Measurements from ENCODE around the gene TUBB2A. TPM values are rescaled to one million over a fixed set of nuclear protein-coding genes. Genes with fewer than 3 reads are reported as not detected.
"Not testable (repeated sequence)": the region's sequence is repeated elsewhere in the genome, so short reads cannot be mapped to it uniquely, and the experiment has no call there.

TUBB2A gene
- total RNA-seq, 1 experiment from 2014 or later = 33.3 TPM

DNA sequence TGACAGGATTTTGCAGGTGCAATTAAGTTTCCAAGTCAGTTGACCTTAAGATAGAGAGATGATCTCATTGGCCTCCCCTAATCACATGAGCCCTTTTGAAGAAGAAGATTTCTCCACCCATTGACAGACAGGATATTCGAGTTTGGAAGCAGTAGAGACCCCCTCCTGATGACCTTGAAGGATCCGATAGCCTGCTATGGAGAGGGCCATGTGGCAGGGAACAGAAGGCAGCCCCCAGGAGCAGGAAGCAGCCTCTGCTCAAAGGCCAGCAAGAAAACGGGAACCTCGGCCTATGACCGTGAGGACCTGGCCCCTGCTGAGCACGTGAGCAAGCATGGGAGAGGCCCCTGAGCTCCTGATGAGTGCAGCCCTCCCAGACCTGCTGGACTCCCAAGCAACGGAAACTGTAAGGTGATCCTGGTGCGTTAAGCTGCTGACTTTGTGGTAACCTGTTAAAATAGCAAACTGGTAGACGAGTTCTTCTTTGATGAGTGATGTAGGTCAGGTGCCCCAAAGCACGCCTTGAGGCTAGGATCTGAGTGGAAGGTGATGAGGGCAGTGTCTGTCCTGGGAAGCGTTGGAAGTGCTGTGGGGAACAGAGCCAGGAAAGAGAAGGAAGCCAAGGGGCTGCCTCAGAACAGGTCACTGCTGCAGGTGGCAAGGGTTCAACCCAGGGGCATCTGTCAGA lies 18.5 kb upstream of the TUBB2A start:
- H3K27ac ChIP-seq (ENCODE audit: low read length) = no peak overlapping the region
- ATAC-seq = no peak
- intact Hi-C loops (cut with micrococcal nuclease; ENCODE audit: unreplicated experiment) = no loop called here
- DNase-seq (ENCODE audit: low read depth, low spot score) = no peak
- ChIA-PET POLR2A (no interaction called here), CTCF (interaction anchor here (0.8 kb wide), 1 partner anchor 63 kb away, joined by 3 read pairs; no protein-coding TSS in a partner anchor)
- H3K36me3 ChIP-seq (ENCODE audit: control insufficient read depth, insufficient read depth, low read length) = no peaks in the 10 kb centered on the region
- H3K27me3 ChIP-seq (ENCODE audit: control insufficient read depth, insufficient read depth, low read length) = no peaks in the 10 kb centered on the region
- in situ Hi-C loops (cut with HindIII; ENCODE audit: low pct_unique_long_range_greater_than_20kb, low sequenced_read_pairs) = no loop called here
- H3K9me3 ChIP-seq (ENCODE audit: control insufficient read depth, insufficient read depth, low read depth, low read length) = no peaks in the 10 kb centered on the region
- no peaks in the 10 kb centered on the region for H3K4me1 ChIP-seq (ENCODE audit: control insufficient read depth, insufficient read depth, low read length)
- TF ChIP-seq, protein P1, sequence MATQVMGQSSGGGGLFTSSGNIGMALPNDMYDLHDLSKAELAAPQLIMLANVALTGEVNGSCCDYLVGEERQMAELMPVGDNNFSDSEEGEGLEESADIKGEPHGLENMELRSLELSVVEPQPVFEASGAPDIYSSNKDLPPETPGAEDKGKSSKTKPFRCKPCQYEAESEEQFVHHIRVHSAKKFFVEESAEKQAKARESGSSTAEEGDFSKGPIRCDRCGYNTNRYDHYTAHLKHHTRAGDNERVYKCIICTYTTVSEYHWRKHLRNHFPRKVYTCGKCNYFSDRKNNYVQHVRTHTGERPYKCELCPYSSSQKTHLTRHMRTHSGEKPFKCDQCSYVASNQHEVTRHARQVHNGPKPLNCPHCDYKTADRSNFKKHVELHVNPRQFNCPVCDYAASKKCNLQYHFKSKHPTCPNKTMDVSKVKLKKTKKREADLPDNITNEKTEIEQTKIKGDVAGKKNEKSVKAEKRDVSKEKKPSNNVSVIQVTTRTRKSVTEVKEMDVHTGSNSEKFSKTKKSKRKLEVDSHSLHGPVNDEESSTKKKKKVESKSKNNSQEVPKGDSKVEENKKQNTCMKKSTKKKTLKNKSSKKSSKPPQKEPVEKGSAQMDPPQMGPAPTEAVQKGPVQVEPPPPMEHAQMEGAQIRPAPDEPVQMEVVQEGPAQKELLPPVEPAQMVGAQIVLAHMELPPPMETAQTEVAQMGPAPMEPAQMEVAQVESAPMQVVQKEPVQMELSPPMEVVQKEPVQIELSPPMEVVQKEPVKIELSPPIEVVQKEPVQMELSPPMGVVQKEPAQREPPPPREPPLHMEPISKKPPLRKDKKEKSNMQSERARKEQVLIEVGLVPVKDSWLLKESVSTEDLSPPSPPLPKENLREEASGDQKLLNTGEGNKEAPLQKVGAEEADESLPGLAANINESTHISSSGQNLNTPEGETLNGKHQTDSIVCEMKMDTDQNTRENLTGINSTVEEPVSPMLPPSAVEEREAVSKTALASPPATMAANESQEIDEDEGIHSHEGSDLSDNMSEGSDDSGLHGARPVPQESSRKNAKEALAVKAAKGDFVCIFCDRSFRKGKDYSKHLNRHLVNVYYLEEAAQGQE (IDR thresholded peaks at IDR 0.05; ENCODE audit: insufficient read depth in 1 of 2, low read depth in 2 of 2, low read length in 1 of 2) = no peak
- TF ChIP-seq SIN3A (IDR thresholded peaks at IDR 0.05; ENCODE audit: borderline replicate concordance, insufficient read depth, low read depth, low read length) (no peak), TCF7L2 (IDR thresholded peaks at IDR 0.05; ENCODE audit: low read depth, low read length) (no peak), POLR2AphosphoS5 (IDR thresholded peaks at IDR 0.05; ENCODE audit: low read depth, low read length) (no peak)
- TF ChIP-seq, protein P2, sequence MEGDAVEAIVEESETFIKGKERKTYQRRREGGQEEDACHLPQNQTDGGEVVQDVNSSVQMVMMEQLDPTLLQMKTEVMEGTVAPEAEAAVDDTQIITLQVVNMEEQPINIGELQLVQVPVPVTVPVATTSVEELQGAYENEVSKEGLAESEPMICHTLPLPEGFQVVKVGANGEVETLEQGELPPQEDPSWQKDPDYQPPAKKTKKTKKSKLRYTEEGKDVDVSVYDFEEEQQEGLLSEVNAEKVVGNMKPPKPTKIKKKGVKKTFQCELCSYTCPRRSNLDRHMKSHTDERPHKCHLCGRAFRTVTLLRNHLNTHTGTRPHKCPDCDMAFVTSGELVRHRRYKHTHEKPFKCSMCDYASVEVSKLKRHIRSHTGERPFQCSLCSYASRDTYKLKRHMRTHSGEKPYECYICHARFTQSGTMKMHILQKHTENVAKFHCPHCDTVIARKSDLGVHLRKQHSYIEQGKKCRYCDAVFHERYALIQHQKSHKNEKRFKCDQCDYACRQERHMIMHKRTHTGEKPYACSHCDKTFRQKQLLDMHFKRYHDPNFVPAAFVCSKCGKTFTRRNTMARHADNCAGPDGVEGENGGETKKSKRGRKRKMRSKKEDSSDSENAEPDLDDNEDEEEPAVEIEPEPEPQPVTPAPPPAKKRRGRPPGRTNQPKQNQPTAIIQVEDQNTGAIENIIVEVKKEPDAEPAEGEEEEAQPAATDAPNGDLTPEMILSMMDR (IDR thresholded peaks at IDR 0.05) = no peak
- no peak overlapping the region for H3K4me3 ChIP-seq (ENCODE audit: low read depth in 2 of 2, low read length in 2 of 2)
- no TSS peak for BruUV-seq (replicated peaks)

DNA sequence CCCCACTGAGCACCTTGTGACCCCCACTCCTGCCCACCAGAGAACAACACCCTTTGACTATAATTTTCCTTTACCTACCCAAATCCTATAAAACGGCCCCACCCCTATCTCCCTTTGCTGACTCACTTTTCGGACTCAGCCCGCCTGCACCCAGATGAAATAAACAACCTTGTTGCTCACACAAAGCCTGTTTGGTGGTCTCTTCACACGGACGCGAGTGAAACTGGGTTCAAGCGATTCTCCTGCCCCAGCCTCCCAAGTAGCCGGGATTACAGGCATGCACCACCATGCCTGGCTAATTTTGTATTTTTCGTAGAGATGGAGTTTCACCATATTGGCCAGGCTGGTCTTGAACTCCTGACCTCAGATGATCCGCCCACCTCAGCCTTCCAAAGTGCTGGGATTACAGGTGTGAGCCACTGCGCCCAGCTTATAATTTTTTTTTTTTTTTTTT lies 16.3 kb upstream of the TUBB2A start:
- DNase-seq (ENCODE audit: low read depth, low spot score); in situ Hi-C loops (cut with HindIII; ENCODE audit: low pct_unique_long_range_greater_than_20kb, low sequenced_read_pairs); H3K4me3 ChIP-seq (ENCODE audit: low read depth in 2 of 2, low read length in 2 of 2); H3K27ac ChIP-seq (ENCODE audit: low read length); H3K27me3 ChIP-seq (ENCODE audit: control insufficient read depth, insufficient read depth, low read length); ATAC-seq; CTCF ChIA-PET; H3K36me3 ChIP-seq (ENCODE audit: control insufficient read depth, insufficient read depth, low read length); H3K9me3 ChIP-seq (ENCODE audit: control insufficient read depth, insufficient read depth, low read depth, low read length); BruUV-seq (replicated peaks); intact Hi-C loops (cut with micrococcal nuclease; ENCODE audit: unreplicated experiment); H3K4me1 ChIP-seq (ENCODE audit: control insufficient read depth, insufficient read depth, low read length): not testable (repeated sequence)
- POLR2A ChIA-PET = interaction anchor here (0.7 kb wide), 1 partner anchor 57 kb away, joined by 4 read pairs; no protein-coding TSS in a partner anchor

DNA sequence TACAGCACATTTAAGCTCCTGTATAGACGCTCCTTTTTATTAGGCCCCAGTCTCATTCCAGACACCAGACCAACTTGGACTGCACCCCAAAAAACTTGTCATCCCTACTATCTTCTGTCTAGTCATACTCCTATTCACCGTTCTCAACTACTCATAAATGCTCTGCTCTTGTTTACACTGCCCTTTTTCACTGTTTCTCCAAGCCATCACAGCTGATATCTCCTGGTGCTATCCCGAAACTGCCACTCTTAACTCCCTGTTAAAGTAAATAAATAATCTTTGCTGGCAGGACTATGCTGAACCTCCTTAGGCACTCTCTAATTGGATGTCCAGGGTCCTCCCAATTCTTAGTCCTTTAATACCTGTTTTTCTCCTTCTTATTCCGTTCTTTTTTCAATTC lies 15.4 kb upstream of the TUBB2A start:
- in situ Hi-C loops (cut with HindIII; ENCODE audit: low pct_unique_long_range_greater_than_20kb, low sequenced_read_pairs); CTCF ChIA-PET; ATAC-seq; BruUV-seq (replicated peaks); H3K36me3 ChIP-seq (ENCODE audit: control insufficient read depth, insufficient read depth, low read length); POLR2A ChIA-PET; H3K4me1 ChIP-seq (ENCODE audit: control insufficient read depth, insufficient read depth, low read length); H3K4me3 ChIP-seq (ENCODE audit: low read depth in 2 of 2, low read length in 2 of 2); intact Hi-C loops (cut with micrococcal nuclease; ENCODE audit: unreplicated experiment); H3K27me3 ChIP-seq (ENCODE audit: control insufficient read depth, insufficient read depth, low read length); H3K9me3 ChIP-seq (ENCODE audit: control insufficient read depth, insufficient read depth, low read depth, low read length); H3K27ac ChIP-seq (ENCODE audit: low read length); DNase-seq (ENCODE audit: low read depth, low spot score): not testable (repeated sequence)

DNA sequence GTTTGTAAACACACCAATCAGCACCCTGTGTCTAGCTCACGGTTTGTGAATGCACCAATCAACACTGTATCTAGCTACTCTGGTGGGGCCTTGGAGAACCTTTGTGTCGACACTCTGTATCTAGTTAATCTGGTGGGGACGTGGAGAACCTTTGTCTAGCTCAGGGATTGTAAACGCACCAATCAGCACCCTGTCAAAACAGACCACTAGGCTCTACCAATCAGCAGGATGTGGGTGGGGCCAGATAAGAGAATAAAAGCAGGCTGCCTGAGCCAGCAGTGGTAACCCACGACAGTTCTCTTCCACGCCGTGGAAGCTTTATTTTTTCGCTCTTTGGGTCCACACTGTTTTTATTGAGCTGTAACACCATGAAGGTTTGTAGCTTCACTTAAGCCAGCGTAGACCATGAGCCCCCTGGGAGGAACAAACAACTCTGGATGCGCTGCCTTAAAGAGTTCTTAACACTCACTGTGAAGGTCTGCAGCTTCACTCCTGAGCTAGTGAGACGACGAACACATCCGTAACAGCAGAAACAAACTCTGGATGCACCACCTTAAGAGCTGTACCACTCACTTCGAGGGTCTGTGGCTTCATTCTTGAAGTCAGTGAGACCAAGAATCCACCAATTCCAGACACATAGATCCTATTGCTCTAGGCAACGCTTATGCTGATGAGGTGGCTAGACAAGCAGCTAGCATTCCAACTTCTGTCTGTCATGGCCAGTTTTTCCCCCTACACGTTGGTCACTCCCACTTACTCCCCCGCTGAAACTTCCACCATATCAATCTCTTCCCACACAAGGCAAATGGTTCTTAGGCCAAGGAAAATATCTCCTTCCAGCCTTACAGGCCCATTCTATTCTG lies 14.2 kb upstream of the TUBB2A start:
- H3K9me3 ChIP-seq (ENCODE audit: control insufficient read depth, insufficient read depth, low read depth, low read length); DNase-seq (ENCODE audit: low read depth, low spot score); H3K27me3 ChIP-seq (ENCODE audit: control insufficient read depth, insufficient read depth, low read length); H3K27ac ChIP-seq (ENCODE audit: low read length); in situ Hi-C loops (cut with HindIII; ENCODE audit: low pct_unique_long_range_greater_than_20kb, low sequenced_read_pairs); H3K36me3 ChIP-seq (ENCODE audit: control insufficient read depth, insufficient read depth, low read length); ATAC-seq; BruUV-seq (replicated peaks); H3K4me3 ChIP-seq (ENCODE audit: low read depth in 2 of 2, low read length in 2 of 2); H3K4me1 ChIP-seq (ENCODE audit: control insufficient read depth, insufficient read depth, low read length); intact Hi-C loops (cut with micrococcal nuclease; ENCODE audit: unreplicated experiment): not testable (repeated sequence)
- CTCF ChIA-PET = interaction anchor here (0.6 kb wide), 1 partner anchor 186 kb away, joined by 5 read pairs; no protein-coding TSS in a partner anchor
- POLR2A ChIA-PET = interaction anchor here (0.6 kb wide), 1 partner anchor 76 kb away, joined by 3 read pairs; no protein-coding TSS in a partner anchor

DNA sequence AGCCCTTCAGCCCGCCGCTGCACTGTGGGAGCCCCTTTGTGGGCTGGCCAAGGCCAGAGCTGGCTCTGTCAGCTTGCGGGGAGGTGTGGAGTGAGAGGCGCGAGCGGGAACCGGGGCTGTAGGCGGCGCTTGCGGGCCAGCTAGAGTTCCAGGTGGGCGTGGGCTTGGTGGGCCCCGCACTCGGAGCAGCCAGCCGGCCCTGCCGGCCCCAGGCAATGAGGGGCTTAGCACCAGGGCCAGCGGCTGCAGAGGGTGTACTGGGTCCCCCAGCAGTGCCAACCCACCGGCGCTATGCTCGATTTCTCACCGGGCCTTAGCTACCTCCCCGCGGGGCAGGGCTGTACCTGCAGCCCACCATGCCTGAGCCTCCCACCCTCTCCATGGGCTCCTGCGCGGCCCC lies 13.3 kb upstream of the TUBB2A start:
- DNase-seq (ENCODE audit: low read depth, low spot score); H3K4me3 ChIP-seq (ENCODE audit: low read depth in 2 of 2, low read length in 2 of 2); H3K27ac ChIP-seq (ENCODE audit: low read length); H3K4me1 ChIP-seq (ENCODE audit: control insufficient read depth, insufficient read depth, low read length); H3K27me3 ChIP-seq (ENCODE audit: control insufficient read depth, insufficient read depth, low read length); intact Hi-C loops (cut with micrococcal nuclease; ENCODE audit: unreplicated experiment); H3K36me3 ChIP-seq (ENCODE audit: control insufficient read depth, insufficient read depth, low read length); ATAC-seq; in situ Hi-C loops (cut with HindIII; ENCODE audit: low pct_unique_long_range_greater_than_20kb, low sequenced_read_pairs); BruUV-seq (replicated peaks); H3K9me3 ChIP-seq (ENCODE audit: control insufficient read depth, insufficient read depth, low read depth, low read length): not testable (repeated sequence)
- ChIA-PET POLR2A (interaction anchor here (0.6 kb wide), 1 partner anchor 77 kb away, joined by 3 read pairs; no protein-coding TSS in a partner anchor), CTCF (interaction anchor here (0.6 kb wide), 1 partner anchor 185 kb away, joined by 5 read pairs; no protein-coding TSS in a partner anchor)

All from Panc1 (cell line).